DMS114 treated with DMSO at 0.1 percent for 48 hours (cell line): Measurements from ENCODE around the gene RALY.
"Not testable (repeated sequence)": the region's sequence is repeated elsewhere in the genome, so short reads cannot be mapped to it uniquely, and the experiment has no call there.

Source experiments
- DNase-seq: peaks from one replicate; lab custom pipeline; 2025; ENCODE audit not compliant: unreplicated experiment; lab: John Stamatoyannopoulos, UW

The RALY gene

GRCh38 chr20:34132491-34132890 is 138.8 kb downstream of the RALY start:
- not testable (repeated sequence) for DNase-seq

- DNase-seq, result not testable (repeated sequence)
Observed at GRCh38 chr20:34132943-34133342, 139.2 kb downstream of the RALY start.

DNA sequence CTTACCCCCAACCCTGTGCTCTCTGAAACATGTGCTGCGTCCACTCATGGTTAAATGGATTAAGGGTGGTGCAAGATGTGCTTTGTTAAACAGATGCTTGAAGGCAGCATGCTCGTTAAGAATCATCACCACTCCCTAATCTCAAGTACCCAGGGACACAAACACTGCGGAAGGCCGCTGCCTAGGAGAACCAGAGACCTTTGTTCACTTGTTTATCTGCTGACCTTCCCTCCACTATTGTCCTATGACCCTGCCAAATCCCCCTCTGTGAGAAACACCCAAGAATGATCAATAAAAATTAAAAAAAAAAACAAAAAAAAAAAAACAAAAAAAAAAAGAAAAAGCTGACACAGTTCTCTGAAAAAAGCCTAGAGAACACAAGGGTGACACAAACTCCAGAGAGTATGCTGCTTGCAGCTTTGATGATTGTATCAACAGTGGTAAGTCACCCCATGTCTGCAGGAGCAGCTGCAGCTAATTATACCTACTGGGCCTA is 139.7 kb downstream of the RALY start:
- not testable (repeated sequence) for DNase-seq
